ENCODE data around the gene UBE4B. TPM values are rescaled to one million over a fixed set of nuclear protein-coding genes. Genes with fewer than 3 reads are reported as not detected.

UBE4B gene
- total and polyA plus RNA-seq, 2 of the 4 experiments (the other 2 are of a cell fraction) = 26.5 to 39.3 TPM

GRCh38 chr1:10105484-10105883 is 72.7 kb downstream of the UBE4B start:
- dilution Hi-C loops (cut with HindIII; ENCODE audit: low sequenced_read_pairs, unreplicated experiment) = no loop called here
- POLR2A ChIA-PET (ENCODE audit: unreplicated experiment) = no interaction called here
- peaks cover 21% of the 10 kb centered on the region for H4K20me1 ChIP-seq (ENCODE audit: insufficient read depth, low read length)
- H2BK5ac ChIP-seq (ENCODE audit: low read depth, low read length, poor library complexity, severe bottlenecking) = no peak overlapping the region
- H2BK120ac ChIP-seq (ENCODE audit: low read depth, low read length) = no peak overlapping the region
- ATAC-seq (ENCODE audit: low read depth) (no peak), DNase-seq (no peak)
- H2BK15ac ChIP-seq (ENCODE audit: low read depth, low read length) = no peak overlapping the region
- no peak overlapping the region for H3K4me3 ChIP-seq (ENCODE audit: insufficient read depth, low read depth, low read length)
- H3K79me1 ChIP-seq (ENCODE audit: low read depth in 1 of 2, low read length in 2 of 2) = peaks cover 9 to 26% of the 10 kb centered on the region in 2 experiments
- no peak overlapping the region for H3K9ac ChIP-seq (ENCODE audit: low read depth, low read length)
- H3K27me3 ChIP-seq (ENCODE audit: control insufficient read depth, insufficient read depth, low read length) = no peaks in the 10 kb centered on the region
- TF ChIP-seq RFX5 (IDR thresholded peaks at IDR 0.05; ENCODE audit: low read depth, low read length) (no peak), RCOR1 (IDR thresholded peaks at IDR 0.05; ENCODE audit: insufficient replicate concordance, low read length) (no peak), FOS (IDR thresholded peaks at IDR 0.05; ENCODE audit: low read depth, low read length) (no peak), NFE2L2 (IDR thresholded peaks at IDR 0.05; ENCODE audit: low read depth, low read length) (no peak), POLR2A (IDR thresholded peaks at IDR 0.05; ENCODE audit: low read depth, low read length) (no peak), MXI1 (IDR thresholded peaks at IDR 0.05; ENCODE audit: borderline replicate concordance, low read depth, low read length) (no peak)
- H3K14ac ChIP-seq (replicated peaks; ENCODE audit: low read depth, low read length) = no peak overlapping the region
- no peak overlapping the region for H2AK5ac ChIP-seq (ENCODE audit: low read depth, low read length)
- H2BK20ac ChIP-seq (ENCODE audit: low read depth, low read length) = no peak overlapping the region
- in situ Hi-C loops (cut with MboI; ENCODE audit: low sequenced_read_pairs) = no loop called here
- H3K4me2 ChIP-seq (ENCODE audit: low read depth, low read length) = no peak overlapping the region
- H3K4ac ChIP-seq (ENCODE audit: low read depth, low read length) = no peak overlapping the region
- peaks cover 28% of the 10 kb centered on the region for H3K36me3 ChIP-seq (ENCODE audit: control insufficient read depth, insufficient read depth, low read length)
- H3K18ac ChIP-seq (ENCODE audit: low read depth, low read length) = no peak overlapping the region
- no TSS peak for BruUV-seq (replicated peaks)
- H3K23ac ChIP-seq (ENCODE audit: low read depth, low read length) = no peak overlapping the region
- intact Hi-C loops (cut with micrococcal nuclease) = no loop called here
- WGBS, 2 experiments (ENCODE audit: extremely low coverage in 2 of 2, insufficient read length in 1 of 2) = 67% methylated on average over 1 of the region's 4 CpGs; no CpG with 5 or more reads in 1 of the 2 experiments
- H2AFZ ChIP-seq (replicated peaks; ENCODE audit: low read length, poor library complexity) = no peak overlapping the region
- H4K8ac ChIP-seq (ENCODE audit: low read depth in 2 of 2, low read length in 2 of 2) = no peak overlapping the region
- H4K91ac ChIP-seq (ENCODE audit: insufficient read depth, low read depth, low read length) = no peak overlapping the region
- H2AK9ac ChIP-seq (replicated peaks; ENCODE audit: low read depth, low read length, poor library complexity) = no peak overlapping the region
- peaks cover 5% of the 10 kb centered on the region for H3K4me1 ChIP-seq (ENCODE audit: control insufficient read depth, insufficient read depth, low read length)
- CTCF ChIA-PET = no interaction called here
- no peak overlapping the region for H4K5ac ChIP-seq (ENCODE audit: low read depth, low read length)
- no peak overlapping the region for H3K56ac ChIP-seq (ENCODE audit: extremely low read depth, insufficient read depth, low read length)
- peaks cover 18% of the 10 kb centered on the region for H3K9me1 ChIP-seq (ENCODE audit: insufficient read depth, low read length)
- H3K27ac ChIP-seq (ENCODE audit: insufficient read depth, low read length) = no peak overlapping the region
- no peaks in the 10 kb centered on the region for H3K9me3 ChIP-seq (ENCODE audit: control insufficient read depth, insufficient read depth, low read length)
